H1 (cell line): Measurements from ENCODE around the gene TMTC2.

Source experiments
- CBX8 ChIP-seq: fragments of 300-800, 300-1000 bp; sonication (generic); IDR thresholded peaks from 2 replicates; pipeline ENCODE4 v1.7.1; 2016; ENCODE audit warnings: low read depth, low read length, borderline replicate concordance
- EZH2 ChIP-seq: fragments of 200-600 bp; sonication (generic); IDR thresholded peaks from 2 replicates; pipeline ENCODE4 v1.7.1; 2012; ENCODE audit warnings: low read depth, mild to moderate bottlenecking, moderate library complexity, low read length, inconsistent platforms; ENCODE audit not compliant: severe bottlenecking
- HDAC2 ChIP-seq, 2 experiments: fragments of 300-600 bp in 1 of 2; sonication (generic) in 1 of 2; IDR thresholded peaks; 2 replicates each; pipeline ENCODE4 v1.6.1; 2011 to 2012; ENCODE audit warnings: low read depth in 2 of 2, low read length in 2 of 2, mild to moderate bottlenecking in 2 of 2, moderate library complexity in 2 of 2, borderline replicate concordance in 1 of 2, inconsistent platforms in 1 of 2
- TF ChIP-seq, protein P1 (sequence below), 3 experiments: IDR thresholded peaks; 1 replicate in 2 of 3; 2 replicates in 1 of 3; pipeline versions ENCODE4 v1.5.1 to v1.6.1; 2011; ENCODE audit warnings: low read length in 3 of 3, mild to moderate bottlenecking in 3 of 3, inconsistent platforms in 2 of 3, low read depth in 1 of 3, moderate library complexity in 1 of 3; ENCODE audit not compliant: insufficient read depth in 1 of 3; ENCODE audit errors: control extremely low read depth in 1 of 3

DNA sequence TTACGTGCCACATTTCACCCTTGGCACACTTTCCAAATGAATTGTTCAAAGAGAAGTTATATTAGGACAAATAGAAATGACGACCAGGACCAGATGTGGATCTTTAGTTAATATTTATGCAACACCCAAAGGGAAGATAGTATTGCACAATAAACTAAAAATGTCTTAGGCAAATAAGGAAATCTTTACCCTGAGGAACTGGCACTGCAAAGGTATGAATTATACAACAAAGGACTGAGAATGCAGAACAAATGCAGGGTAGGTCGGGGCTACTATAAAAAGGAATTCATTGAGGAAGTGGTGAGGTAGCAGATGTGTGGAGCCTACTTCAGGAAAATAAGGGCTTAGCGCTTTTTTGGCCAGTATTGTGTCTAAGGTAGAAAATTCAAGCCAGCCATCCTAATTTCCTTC lies 3.9 kb upstream of the TMTC2 start:
- TF ChIP-seq HDAC2 (IDR thresholded peaks at IDR 0.05; ENCODE audit: borderline replicate concordance in 1 of 2, low read depth in 2 of 2, low read length in 2 of 2): no peak
- TF ChIP-seq, protein P1, sequence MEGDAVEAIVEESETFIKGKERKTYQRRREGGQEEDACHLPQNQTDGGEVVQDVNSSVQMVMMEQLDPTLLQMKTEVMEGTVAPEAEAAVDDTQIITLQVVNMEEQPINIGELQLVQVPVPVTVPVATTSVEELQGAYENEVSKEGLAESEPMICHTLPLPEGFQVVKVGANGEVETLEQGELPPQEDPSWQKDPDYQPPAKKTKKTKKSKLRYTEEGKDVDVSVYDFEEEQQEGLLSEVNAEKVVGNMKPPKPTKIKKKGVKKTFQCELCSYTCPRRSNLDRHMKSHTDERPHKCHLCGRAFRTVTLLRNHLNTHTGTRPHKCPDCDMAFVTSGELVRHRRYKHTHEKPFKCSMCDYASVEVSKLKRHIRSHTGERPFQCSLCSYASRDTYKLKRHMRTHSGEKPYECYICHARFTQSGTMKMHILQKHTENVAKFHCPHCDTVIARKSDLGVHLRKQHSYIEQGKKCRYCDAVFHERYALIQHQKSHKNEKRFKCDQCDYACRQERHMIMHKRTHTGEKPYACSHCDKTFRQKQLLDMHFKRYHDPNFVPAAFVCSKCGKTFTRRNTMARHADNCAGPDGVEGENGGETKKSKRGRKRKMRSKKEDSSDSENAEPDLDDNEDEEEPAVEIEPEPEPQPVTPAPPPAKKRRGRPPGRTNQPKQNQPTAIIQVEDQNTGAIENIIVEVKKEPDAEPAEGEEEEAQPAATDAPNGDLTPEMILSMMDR (IDR thresholded peaks at IDR 0.05; ENCODE audit: control extremely low read depth in 1 of 3, insufficient read depth in 1 of 3, low read depth in 1 of 3, low read length in 3 of 3): no peak
- TF ChIP-seq EZH2: no peak
- TF ChIP-seq CBX8: no peak
